ENCODE results near the gene ZNF846. TPM values are rescaled to one million over a fixed set of nuclear protein-coding genes. Genes with fewer than 3 reads are reported as not detected.
"Not testable (repeated sequence)": the region's sequence is repeated elsewhere in the genome, so short reads cannot be mapped to it uniquely, and the experiment has no call there.

The ZNF846 gene
- total RNA-seq, 4 donors from 2014 or later = 8.7 to 15.5 (median 10.4) TPM

DNA sequence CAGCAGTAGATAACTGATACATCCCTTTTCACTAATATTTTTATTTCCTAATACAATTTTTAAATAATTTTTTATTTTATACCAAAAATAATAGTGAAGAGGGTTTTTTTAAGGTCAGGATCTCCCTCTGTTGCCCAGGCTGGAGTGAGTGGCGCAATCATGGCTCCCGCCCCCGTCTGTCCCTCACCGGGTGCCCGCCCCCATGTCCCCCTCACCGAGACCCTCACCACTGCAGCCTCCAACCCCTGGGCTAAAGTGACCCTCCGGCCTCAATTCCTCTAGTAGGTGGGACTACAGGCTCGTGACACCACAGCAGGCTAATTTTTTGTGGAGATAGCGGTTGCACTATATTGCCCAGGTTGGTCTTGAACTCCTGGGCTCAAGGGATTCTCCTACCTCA lies 17.8 kb upstream of the ZNF846 start:
- WGBS, 2 donors = 48 to 49% methylated on average over 9 of the region's 9 CpGs
- no peak for DNase-seq (ENCODE audit: low spot score in 2 of 2)
- intact Hi-C loops (cut with DNase I; ENCODE audit: low total_unique reads) = loop anchor here (10.0 kb wide), 2 partner anchors 192 to 582 kb away; no protein-coding TSS in a partner anchor
- TF ChIP-seq, protein P1, sequence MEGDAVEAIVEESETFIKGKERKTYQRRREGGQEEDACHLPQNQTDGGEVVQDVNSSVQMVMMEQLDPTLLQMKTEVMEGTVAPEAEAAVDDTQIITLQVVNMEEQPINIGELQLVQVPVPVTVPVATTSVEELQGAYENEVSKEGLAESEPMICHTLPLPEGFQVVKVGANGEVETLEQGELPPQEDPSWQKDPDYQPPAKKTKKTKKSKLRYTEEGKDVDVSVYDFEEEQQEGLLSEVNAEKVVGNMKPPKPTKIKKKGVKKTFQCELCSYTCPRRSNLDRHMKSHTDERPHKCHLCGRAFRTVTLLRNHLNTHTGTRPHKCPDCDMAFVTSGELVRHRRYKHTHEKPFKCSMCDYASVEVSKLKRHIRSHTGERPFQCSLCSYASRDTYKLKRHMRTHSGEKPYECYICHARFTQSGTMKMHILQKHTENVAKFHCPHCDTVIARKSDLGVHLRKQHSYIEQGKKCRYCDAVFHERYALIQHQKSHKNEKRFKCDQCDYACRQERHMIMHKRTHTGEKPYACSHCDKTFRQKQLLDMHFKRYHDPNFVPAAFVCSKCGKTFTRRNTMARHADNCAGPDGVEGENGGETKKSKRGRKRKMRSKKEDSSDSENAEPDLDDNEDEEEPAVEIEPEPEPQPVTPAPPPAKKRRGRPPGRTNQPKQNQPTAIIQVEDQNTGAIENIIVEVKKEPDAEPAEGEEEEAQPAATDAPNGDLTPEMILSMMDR (IDR thresholded peaks at IDR 0.05) = no peak
- TF ChIP-seq POLR2A (IDR thresholded peaks at IDR 0.05) = no peak
- no peak overlapping the region for H3K4me3 ChIP-seq (ENCODE audit: low read depth, poor library complexity, severe bottlenecking)

DNA sequence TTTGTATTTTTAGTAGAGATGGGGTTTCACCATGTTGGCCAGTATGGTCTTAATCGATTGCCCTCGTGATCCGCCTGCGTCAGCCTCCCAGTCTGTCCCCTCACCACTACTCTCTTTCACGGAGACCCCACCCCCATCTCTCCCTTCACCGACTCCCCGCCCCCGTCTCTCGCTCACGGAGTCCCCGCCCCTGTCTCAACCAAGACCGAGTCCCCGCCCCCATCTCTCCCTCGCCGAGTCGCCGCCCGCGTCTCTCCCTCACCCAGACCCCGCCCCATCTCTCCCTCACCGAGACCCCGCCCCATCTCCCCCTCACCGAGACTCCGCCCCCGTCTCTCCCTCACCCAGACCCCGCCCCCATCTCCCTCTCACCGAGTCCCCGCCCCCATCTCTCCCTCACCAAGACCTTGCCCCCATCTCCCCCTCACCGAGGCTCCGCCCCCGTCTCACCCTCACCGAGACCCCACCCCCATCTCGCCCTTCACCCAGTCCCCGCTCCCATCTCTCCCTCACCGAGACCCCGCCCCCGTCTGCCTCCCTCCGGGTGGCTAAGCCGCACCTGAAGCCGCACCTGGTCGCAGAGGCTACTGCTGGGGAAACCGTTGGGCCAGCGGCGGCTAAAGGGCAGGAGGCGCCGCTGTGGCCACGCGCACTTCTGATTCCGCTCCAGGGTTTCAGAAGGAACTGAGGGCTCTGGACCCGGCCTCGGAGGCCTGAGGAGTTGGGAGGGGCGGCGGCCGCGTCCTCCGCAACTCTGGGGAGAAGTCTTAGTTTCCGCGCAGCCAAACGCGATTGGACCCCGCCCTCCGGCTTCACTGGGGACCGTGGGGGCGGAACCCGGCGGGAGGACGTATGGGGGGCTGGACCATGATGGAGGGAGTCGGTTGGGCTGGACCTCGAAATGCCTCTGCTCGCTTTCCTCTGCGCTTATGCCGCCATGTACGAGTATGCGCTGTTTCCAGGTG lies 17.1 kb upstream of the ZNF846 start:
- peak; percentile 96 to 99 for DNase-seq (ENCODE audit: low spot score in 2 of 2)
- 1 to 4% methylated on average over 54 to 70 of the region's 74 CpGs for whole genome bisulfite sequencing, 2 donors
- peak overlapping the region; percentile 55 for H3K4me3 ChIP-seq (ENCODE audit: low read depth, poor library complexity, severe bottlenecking)
- intact Hi-C loops (cut with DNase I; ENCODE audit: low total_unique reads) = loop anchor here (10.0 kb wide), 2 partner anchors 191 to 581 kb away; no protein-coding TSS in a partner anchor
- TF ChIP-seq POLR2A (IDR thresholded peaks at IDR 0.05) = peak in 1 of 2 donors; percentile 44
- TF ChIP-seq, protein P1 (IDR thresholded peaks at IDR 0.05) = no peak

DNA sequence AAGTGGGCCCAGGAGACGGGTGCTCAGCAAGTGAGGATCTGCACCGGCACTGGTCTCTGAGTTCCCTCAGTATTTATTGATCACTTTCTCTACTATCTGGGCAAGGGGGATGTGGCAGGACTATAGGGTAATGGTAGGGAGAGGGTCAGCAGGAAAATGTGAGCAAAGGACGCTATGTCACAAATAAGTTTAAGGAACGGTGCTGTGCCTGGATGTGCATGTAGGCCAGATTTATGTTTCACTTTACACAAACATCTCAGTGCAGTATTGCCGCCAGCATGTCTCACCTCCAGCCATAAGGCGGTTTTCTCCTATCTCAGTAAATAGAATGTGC lies 15.6 kb upstream of the ZNF846 start:
- intact Hi-C loops (cut with DNase I; ENCODE audit: low total_unique reads) = loop anchor here (10.0 kb wide), 2 partner anchors 189 to 579 kb away; no protein-coding TSS in a partner anchor
- 87 to 89% methylated on average over 6 of the region's 6 CpGs for WGBS, 2 donors
- not testable (repeated sequence) for H3K4me3 ChIP-seq (ENCODE audit: low read depth, poor library complexity, severe bottlenecking); DNase-seq (ENCODE audit: low spot score in 2 of 2)

DNA sequence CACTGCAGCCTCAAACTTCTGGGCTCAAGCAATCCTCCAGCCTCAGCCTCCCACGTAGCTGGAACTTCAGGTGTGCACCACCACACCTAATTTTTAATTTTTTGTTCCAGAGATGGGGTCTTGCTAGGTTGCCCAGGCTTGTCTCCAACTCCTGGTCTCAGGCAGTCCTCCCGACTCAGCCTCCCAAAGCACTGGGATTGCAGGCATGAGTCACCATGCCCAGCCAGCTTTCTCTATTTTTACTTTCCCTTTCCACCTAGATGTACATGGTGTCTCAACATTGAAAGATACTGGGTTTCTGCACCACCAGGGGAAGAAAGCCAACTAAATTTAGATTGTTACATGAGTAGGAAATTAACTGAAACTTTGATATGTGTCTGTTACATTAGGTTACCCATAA lies 13.8 kb upstream of the ZNF846 start:
- H3K4me3 ChIP-seq (ENCODE audit: low read depth, poor library complexity, severe bottlenecking) = no peak overlapping the region
- no peak for TF ChIP-seq POLR2A (IDR thresholded peaks at IDR 0.05)
- TF ChIP-seq, protein P1 (IDR thresholded peaks at IDR 0.05) = no peak
- intact Hi-C loops (cut with DNase I; ENCODE audit: low total_unique reads) = loop anchor here (10.0 kb wide), 2 partner anchors 188 to 578 kb away; no protein-coding TSS in a partner anchor
- WGBS, 2 donors = 96 to 99% methylated on average over 2 of the region's 2 CpGs
- DNase-seq (ENCODE audit: low spot score in 2 of 2) = no peak

DNA sequence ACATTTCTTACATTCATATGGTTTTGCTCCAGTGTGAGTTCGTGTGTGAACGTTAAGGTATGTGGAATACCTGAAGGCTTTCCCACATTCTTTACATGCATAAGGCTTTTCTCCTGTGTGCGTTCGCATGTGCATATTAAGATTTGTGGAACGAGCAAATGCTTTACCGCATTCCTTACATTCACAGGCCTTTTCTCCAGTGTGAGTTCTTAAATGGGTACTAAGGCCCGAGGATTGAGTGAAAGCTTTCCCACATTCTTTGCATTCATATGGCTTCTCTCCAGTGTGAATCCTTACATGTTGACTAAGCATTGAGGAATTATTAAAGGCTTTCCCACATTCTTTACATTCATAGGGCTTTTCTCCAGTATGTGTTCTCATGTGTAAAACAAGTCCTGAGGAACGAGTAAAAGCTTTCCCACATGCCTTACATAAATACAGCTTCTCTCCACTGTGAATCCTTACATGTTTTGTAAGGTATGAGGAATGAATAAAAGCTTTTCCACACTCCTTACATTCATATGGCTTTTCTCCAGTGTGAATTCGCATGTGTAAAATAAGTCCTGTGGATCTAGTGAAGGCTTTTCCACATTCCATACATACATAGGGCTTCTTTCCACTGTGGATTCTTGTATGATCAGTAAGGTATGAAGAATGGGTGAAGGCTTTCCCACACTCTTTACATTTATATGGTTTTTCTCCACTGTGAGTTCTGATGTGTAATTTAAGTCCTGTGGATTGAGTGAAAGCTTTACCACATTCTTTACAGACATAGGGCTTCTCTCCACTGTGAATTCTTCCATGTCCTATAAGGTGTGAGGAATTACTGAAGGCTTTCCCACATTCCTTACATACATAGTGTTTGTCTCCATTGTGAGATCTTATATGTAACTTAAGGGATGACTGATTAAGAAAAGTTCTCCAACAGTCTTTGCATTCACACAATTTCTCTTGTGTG lies 10.7 kb downstream of the ZNF846 start:
- TF ChIP-seq POLR2A (IDR thresholded peaks at IDR 0.05) = no peak
- TF ChIP-seq, protein P1 (IDR thresholded peaks at IDR 0.05) = no peak
- WGBS, 2 donors = 96 to 100% methylated on average over 9 of the region's 9 CpGs
- H3K4me3 ChIP-seq (ENCODE audit: low read depth, poor library complexity, severe bottlenecking) = no peak overlapping the region
- intact Hi-C loops (cut with DNase I; ENCODE audit: low total_unique reads) = no loop called here
- DNase-seq (ENCODE audit: low spot score in 2 of 2) = no peak
